ENCODE data around the gene CARD10. TPM values are rescaled to one million over a fixed set of nuclear protein-coding genes. Genes with fewer than 3 reads are reported as not detected.
A peak's percentile ranks its signal among the peaks of the same experiment; 100 is the strongest.

CARD10 gene
- total and polyA plus RNA-seq, 2 of the 13 experiments (the other 11 are each of a cell fraction or from before 2014, with no cell fraction given) = 35.2 to 55.8 TPM

DNA sequence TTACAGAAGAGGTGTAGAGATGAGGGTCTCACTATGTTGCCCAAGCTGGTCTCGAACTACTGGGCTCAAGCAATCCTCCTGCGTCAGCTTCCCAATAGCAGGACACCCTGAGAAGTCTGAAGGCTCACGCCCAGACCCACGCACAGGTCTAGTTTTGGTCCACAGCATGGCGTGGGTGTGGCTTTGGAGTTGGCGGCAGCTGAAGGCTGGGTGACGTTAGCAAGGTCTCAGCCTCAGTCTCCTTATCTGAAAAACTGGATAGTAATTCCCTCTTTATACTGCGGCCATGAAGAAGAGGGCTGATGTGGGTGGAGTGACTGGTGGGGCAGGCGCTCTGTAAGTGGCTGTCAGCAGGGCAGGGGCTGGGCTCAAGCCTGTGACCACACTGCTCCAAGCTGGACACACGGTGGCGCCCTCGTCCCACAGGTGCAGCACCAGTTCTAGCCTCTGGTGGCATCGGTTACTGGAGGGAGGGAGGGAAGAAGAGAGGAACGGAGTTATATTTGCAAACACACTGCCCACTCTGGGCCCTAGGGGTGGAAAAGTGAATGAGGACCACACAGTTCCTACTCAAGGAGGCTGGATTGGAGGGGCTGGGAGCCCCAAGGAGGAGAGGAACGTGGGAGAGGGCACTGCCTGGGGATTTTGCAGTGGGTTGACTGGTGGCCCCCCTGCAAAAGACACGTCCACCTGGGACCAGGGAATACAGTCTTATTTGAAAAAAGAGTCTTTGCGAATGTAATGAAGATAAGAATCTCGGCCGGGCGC is 19.6 kb upstream of the CARD10 start (continued):
- TF ChIP-seq AGO1 (IDR thresholded peaks at IDR 0.05; ENCODE audit: low read depth, low read length, poor library complexity, severe bottlenecking) = no peak
- no peak for TF ChIP-seq MED8 (CRISPR knock-in tag; IDR thresholded peaks at IDR 0.05; ENCODE audit: insufficient replicate concordance)
- no peak for TF ChIP-seq ASH2L (IDR thresholded peaks at IDR 0.05; ENCODE audit: insufficient read length, low read depth, low read length)
- no peak for TF ChIP-seq REXO4 (CRISPR knock-in tag; IDR thresholded peaks at IDR 0.05; ENCODE audit: borderline replicate concordance)
- TF ChIP-seq GPN1 (CRISPR knock-in tag; IDR thresholded peaks at IDR 0.05; ENCODE audit: borderline replicate concordance) = no peak
- peak; percentile 70 for TF ChIP-seq SP5 (CRISPR knock-in tag; IDR thresholded peaks at IDR 0.05; ENCODE audit: borderline replicate concordance, low read depth)
- 0 out of 2 replicates have a peak, but pooled peaks have one; percentile 41 for TF ChIP-seq THAP11 (CRISPR knock-in tag; IDR thresholded peaks at IDR 0.05)
- TF ChIP-seq ZFP36L1 (CRISPR knock-in tag; IDR thresholded peaks at IDR 0.05) = no peak
- TF ChIP-seq ZNF567 (CRISPR knock-in tag; IDR thresholded peaks at IDR 0.05; ENCODE audit: borderline replicate concordance) = peak; percentile 66; the same call in 1 of the 2 replicates
- TF ChIP-seq, protein P1, sequence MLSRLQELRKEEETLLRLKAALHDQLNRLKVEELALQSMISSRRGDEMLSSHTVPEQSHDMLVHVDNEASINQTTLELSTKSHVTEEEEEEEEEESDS (CRISPR knock-in tag; IDR thresholded peaks at IDR 0.05; ENCODE audit: borderline replicate concordance) = no peak
- no peak for TF ChIP-seq MZF1 (CRISPR knock-in tag; IDR thresholded peaks at IDR 0.05; ENCODE audit: borderline replicate concordance)
- TF ChIP-seq, protein P2, sequence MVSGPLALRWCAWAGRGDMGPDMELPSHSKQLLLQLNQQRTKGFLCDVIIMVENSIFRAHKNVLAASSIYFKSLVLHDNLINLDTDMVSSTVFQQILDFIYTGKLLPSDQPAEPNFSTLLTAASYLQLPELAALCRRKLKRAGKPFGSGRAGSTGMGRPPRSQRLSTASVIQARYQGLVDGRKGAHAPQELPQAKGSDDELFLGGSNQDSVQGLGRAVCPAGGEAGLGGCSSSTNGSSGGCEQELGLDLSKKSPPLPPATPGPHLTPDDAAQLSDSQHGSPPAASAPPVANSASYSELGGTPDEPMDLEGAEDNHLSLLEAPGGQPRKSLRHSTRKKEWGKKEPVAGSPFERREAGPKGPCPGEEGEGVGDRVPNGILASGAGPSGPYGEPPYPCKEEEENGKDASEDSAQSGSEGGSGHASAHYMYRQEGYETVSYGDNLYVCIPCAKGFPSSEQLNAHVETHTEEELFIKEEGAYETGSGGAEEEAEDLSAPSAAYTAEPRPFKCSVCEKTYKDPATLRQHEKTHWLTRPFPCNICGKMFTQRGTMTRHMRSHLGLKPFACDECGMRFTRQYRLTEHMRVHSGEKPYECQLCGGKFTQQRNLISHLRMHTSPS (CRISPR knock-in tag; IDR thresholded peaks at IDR 0.05; ENCODE audit: low read depth) = peak; percentile 86
- TF ChIP-seq ZNF383 (CRISPR knock-in tag; IDR thresholded peaks at IDR 0.05; ENCODE audit: borderline replicate concordance) = no peak
- TF ChIP-seq GABPA (IDR thresholded peaks at IDR 0.05; ENCODE audit: low read depth, low read length) = no peak
- peak; percentile 38; the same call in 1 of the 2 replicates for TF ChIP-seq GABPA (CRISPR knock-in tag; IDR thresholded peaks at IDR 0.05; ENCODE audit: low read depth)
- no peak for TF ChIP-seq ZNF766 (CRISPR knock-in tag; IDR thresholded peaks at IDR 0.05; ENCODE audit: borderline replicate concordance)
- no peak for TF ChIP-seq ZNF576 (CRISPR knock-in tag; IDR thresholded peaks at IDR 0.05)
- TF ChIP-seq ZNF747 (CRISPR knock-in tag; IDR thresholded peaks at IDR 0.05; ENCODE audit: borderline replicate concordance) = peak; percentile 55; the same call in 1 of the 2 replicates

Measured in HepG2 (cell line).